Natural killer cell (primary cell): ENCODE data around the gene NSD1. TPM values are rescaled to one million over a fixed set of nuclear protein-coding genes. Genes with fewer than 3 reads are reported as not detected.
A peak's percentile ranks its signal among the peaks of the same experiment; 100 is the strongest.

ENCODE experiments used
- ATAC-seq, 3 donors: fragments of 150-1000 bp in 2 of 3; fragments of 200-7000 bp in 1 of 3; cut with Tn5 transposase; 1 replicate in 1 of 3; 2 replicates in 2 of 3; pipeline ENCODE4 v1.10.0; 2021; ENCODE audit warnings: mild to moderate bottlenecking in 2 of 3, moderate library complexity in 2 of 3
- DNase-seq, 2 donors: peaks; one replicate each; pipeline versions ENCODE4 v3.0.0 to v3.0.0-alpha.2; 2013 to 2021; ENCODE audit warnings: mixed read lengths in 1 of 2
- H3K27ac ChIP-seq: one replicate; pipeline ENCODE4 v1.5.1; 2013; ENCODE audit warnings: mild to moderate bottlenecking, low read length
- H3K27me3 ChIP-seq: one replicate; pipeline ENCODE4 v1.6.1; 2013; ENCODE audit warnings: low read length; ENCODE audit not compliant: control insufficient read depth, insufficient read depth
- H3K36me3 ChIP-seq: one replicate; pipeline ENCODE4 v1.6.1; 2013; ENCODE audit warnings: low read length; ENCODE audit not compliant: control insufficient read depth, insufficient read depth
- H3K4me1 ChIP-seq: one replicate; pipeline ENCODE4 v1.6.1; 2013; ENCODE audit warnings: low read length; ENCODE audit not compliant: control insufficient read depth, insufficient read depth
- H3K4me3 ChIP-seq: one replicate; pipeline ENCODE4 v1.5.1; 2013; ENCODE audit warnings: low read length
- H3K9me3 ChIP-seq: one replicate; pipeline ENCODE4 v1.6.1; 2013; ENCODE audit warnings: low read length; ENCODE audit not compliant: control insufficient read depth, insufficient read depth
- H3K27ac Mint-ChIP-seq, 2 donors: one replicate each; pipeline ENCODE4 v1.8.0; 2022; ENCODE audit warnings: mild to moderate bottlenecking in 2 of 2, mixed read lengths in 2 of 2, moderate library complexity in 1 of 2
- H3K27me3 Mint-ChIP-seq, 2 donors: one replicate each; pipeline ENCODE4 v1.8.0; 2022; ENCODE audit warnings: low read depth in 2 of 2, mixed read lengths in 2 of 2
- H3K36me3 Mint-ChIP-seq: one replicate; pipeline ENCODE4 v1.8.0; 2022; ENCODE audit warnings: mixed read lengths
- H3K4me1 Mint-ChIP-seq, 2 donors: one replicate each; pipeline ENCODE4 v1.8.0; 2022; ENCODE audit warnings: mixed read lengths in 2 of 2
- H3K4me3 Mint-ChIP-seq: one replicate; pipeline ENCODE4 v1.8.0; 2022; ENCODE audit warnings: mild to moderate bottlenecking, moderate library complexity, mixed read lengths
- H3K9me3 Mint-ChIP-seq, 2 donors: one replicate each; pipeline ENCODE4 v1.8.0; 2022; ENCODE audit warnings: mixed read lengths in 2 of 2
- CTCF ChIP-seq: fragments of 200-600 bp; IDR thresholded peaks from one replicate; pipeline ENCODE4 v1.8.0; 2022; ENCODE audit warnings: antibody characterized with exemption
- WGBS: methylation state at CpG from one replicate; pipeline ENCODE4 v1.1.7; 2013; ENCODE audit warnings: missing lambda C conversion rate; ENCODE audit not compliant: insufficient coverage; 5-methylcytosine and 5-hydroxymethylcytosine counted together
- intact Hi-C: fragments of 100-400 bp; cut with micrococcal nuclease; formaldehyde crosslinking; loops from one replicate; pipeline ENCODE4 v1.14.2; 2022
- total RNA-seq, 4 donors: library from RNA; stranded (reverse); fragments of 120-200 nt in 1 of 4; gene quantifications; one replicate each; pipeline versions ENCODE4 v1.2.3 to v1.2.4, GENCODE V29; 2013 to 2022

The NSD1 gene
- total RNA-seq, 3 donors from 2014 or later (not counting 1 experiment from before 2014, with no cell fraction given), result 117 to 147 (median 143) TPM

- WGBS, result 93% methylated on average over 3 of the region's 3 CpGs
- TF ChIP-seq CTCF, result no peak
- ATAC-seq, result no peak
- peak overlapping the region in 1 of 2 donors; percentile 3 for H3K27ac Mint-ChIP-seq
- no peaks in the 10 kb centered on the region for H3K9me3 Mint-ChIP-seq
- H3K27ac ChIP-seq, result no peak overlapping the region
- H3K9me3 ChIP-seq, result no peaks in the 10 kb centered on the region
- peaks cover 2% of the 10 kb centered on the region for H3K36me3 ChIP-seq
- no peak for DNase-seq
- H3K4me3 ChIP-seq, result no peak overlapping the region
- H3K4me1 Mint-ChIP-seq, result peaks cover 17 to 29% of the 10 kb centered on the region in 2 donors
- no peaks in the 10 kb centered on the region for H3K4me1 ChIP-seq
- no peaks in the 10 kb centered on the region for H3K36me3 Mint-ChIP-seq
- intact Hi-C loops, result loop anchor here (10.0 kb wide), 1 partner anchor 65 kb away; no protein-coding TSS in a partner anchor
- H3K27me3 Mint-ChIP-seq, result no peaks in the 10 kb centered on the region
- H3K4me3 Mint-ChIP-seq, result no peak overlapping the region
- no peaks in the 10 kb centered on the region for H3K27me3 ChIP-seq
These were observed 45.9 kb downstream of the NSD1 start for GRCh38 chr5:177179431-177179830.

GRCh38 chr5:177183142-177183541, 49.6 kb downstream of the NSD1 start:
- H3K27ac Mint-ChIP-seq, result no peak overlapping the region
- H3K27ac ChIP-seq, result no peak overlapping the region
- WGBS, result 97% methylated on average over 3 of the region's 3 CpGs
- DNase-seq (no peak), ATAC-seq (no peak)
- no peaks in the 10 kb centered on the region for H3K27me3 ChIP-seq
- H3K36me3 Mint-ChIP-seq, result no peaks in the 10 kb centered on the region
- H3K4me3 Mint-ChIP-seq, result no peak overlapping the region
- no peaks in the 10 kb centered on the region for H3K27me3 Mint-ChIP-seq
- peaks cover 31 to 42% of the 10 kb centered on the region in 2 donors for H3K4me1 Mint-ChIP-seq
- H3K4me3 ChIP-seq, result no peak overlapping the region
- TF ChIP-seq CTCF, result no peak
- intact Hi-C loops, result no loop called here
- no peaks in the 10 kb centered on the region for H3K9me3 ChIP-seq
- H3K9me3 Mint-ChIP-seq, result no peaks in the 10 kb centered on the region
- peaks cover 8% of the 10 kb centered on the region for H3K36me3 ChIP-seq
- H3K4me1 ChIP-seq, result no peaks in the 10 kb centered on the region

GRCh38 chr5:177183766-177184360, 50.3 kb downstream of the NSD1 start:
- H3K9me3 ChIP-seq, result no peaks in the 10 kb centered on the region
- DNase-seq, result no peak
- no peaks in the 10 kb centered on the region for H3K27me3 ChIP-seq
- Mint-ChIP-seq H3K4me1 (peaks cover 35 to 45% of the 10 kb centered on the region in 2 donors), H3K27me3 (no peaks in the 10 kb centered on the region), H3K4me3 (no peak overlapping the region), H3K36me3 (no peaks in the 10 kb centered on the region), H3K9me3 (no peaks in the 10 kb centered on the region), H3K27ac (peak overlapping the region in 1 of 2 donors; percentile 19)
- TF ChIP-seq CTCF, result no peak
- intact Hi-C loops, result no loop called here
- H3K4me3 ChIP-seq, result no peak overlapping the region
- H3K36me3 ChIP-seq, result peaks cover 8% of the 10 kb centered on the region
- no peaks in the 10 kb centered on the region for H3K4me1 ChIP-seq
- 83% methylated on average over 1 of the region's 3 CpGs for WGBS
- no peak for ATAC-seq
- no peak overlapping the region for H3K27ac ChIP-seq

- no peak overlapping the region for H3K27ac Mint-ChIP-seq
- ATAC-seq, result no peak
- H3K27me3 Mint-ChIP-seq, result no peaks in the 10 kb centered on the region
- peaks cover 32 to 41% of the 10 kb centered on the region in 2 donors for H3K4me1 Mint-ChIP-seq
- no peak overlapping the region for H3K4me3 ChIP-seq
- no peak for TF ChIP-seq CTCF
- no peak overlapping the region for H3K4me3 Mint-ChIP-seq
- no peak for DNase-seq
- H3K36me3 Mint-ChIP-seq, result no peaks in the 10 kb centered on the region
- peaks cover 8% of the 10 kb centered on the region for H3K36me3 ChIP-seq
- H3K4me1 ChIP-seq, result no peaks in the 10 kb centered on the region
- no peaks in the 10 kb centered on the region for H3K9me3 ChIP-seq
- WGBS, result 83% methylated on average over 1 of the region's 2 CpGs
- intact Hi-C loops, result no loop called here
- no peaks in the 10 kb centered on the region for H3K27me3 ChIP-seq
- H3K27ac ChIP-seq, result no peak overlapping the region
- no peaks in the 10 kb centered on the region for H3K9me3 Mint-ChIP-seq
These were observed 52.4 kb downstream of the NSD1 start for GRCh38 chr5:177185993-177186392.
